Fibroblast of skin of back (primary cell): ENCODE results near the gene EDEM3.
A peak's percentile ranks its signal among the peaks of the same experiment; 100 is the strongest.

ENCODE experiments used
- DNase-seq: peaks from one replicate; pipeline ENCODE4 v3.0.0-alpha.2; 2013

Gene EDEM3

DNA sequence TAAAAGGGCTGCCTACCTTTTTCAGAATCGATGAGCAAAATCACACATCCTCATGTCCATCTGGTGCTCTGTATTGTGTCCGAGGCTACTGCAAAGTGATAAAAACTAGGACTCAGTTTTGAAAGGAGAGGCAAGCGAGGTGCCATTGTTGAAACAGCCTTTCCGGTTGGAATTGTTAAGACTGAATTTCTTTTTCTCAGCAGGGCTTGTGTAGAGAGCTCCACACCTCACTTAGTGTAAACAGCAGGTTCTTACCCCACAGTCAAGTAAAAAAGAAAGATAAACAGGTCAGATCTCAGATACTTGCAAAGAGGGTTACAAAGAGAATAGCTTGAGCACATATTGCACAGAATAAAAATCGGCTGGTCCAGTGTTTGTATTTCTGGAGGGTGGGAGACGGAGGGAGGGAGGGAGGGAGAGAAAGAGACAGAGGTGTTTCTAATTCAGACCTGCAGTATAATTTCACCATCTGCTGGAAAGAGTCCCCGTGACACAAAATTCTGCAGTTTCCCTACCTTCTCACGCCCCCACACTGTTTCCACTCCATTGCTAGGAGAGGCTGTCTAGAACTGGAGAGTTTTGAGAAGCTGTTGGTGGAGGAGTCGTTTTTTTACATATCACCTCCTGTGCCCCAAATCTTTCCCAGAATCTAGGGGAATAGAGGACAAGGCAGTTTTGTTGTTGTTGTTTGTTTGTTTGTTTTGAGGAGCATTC is 82.5 kb downstream of the EDEM3 start:
- no peak for DNase-seq

DNA sequence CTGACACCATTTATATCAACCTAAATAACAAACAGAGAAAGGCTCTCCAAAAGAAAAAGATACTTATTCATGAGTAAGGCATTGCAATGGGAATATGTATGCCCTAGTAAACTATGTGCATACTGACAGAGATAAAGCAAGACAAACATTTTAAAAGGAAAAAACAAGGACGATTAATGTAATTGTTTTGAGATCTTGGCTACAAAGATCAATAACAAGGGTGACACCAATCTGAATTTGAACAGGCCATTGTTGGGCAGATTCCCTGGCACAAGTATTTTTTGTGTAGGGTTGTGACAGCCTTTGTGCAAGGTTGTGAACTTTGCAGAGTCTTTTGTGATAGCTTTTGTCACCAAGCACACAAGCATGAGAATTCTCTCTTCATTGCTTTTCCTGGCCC is 85.3 kb downstream of the EDEM3 start:
- DNase-seq, result no peak

DNA sequence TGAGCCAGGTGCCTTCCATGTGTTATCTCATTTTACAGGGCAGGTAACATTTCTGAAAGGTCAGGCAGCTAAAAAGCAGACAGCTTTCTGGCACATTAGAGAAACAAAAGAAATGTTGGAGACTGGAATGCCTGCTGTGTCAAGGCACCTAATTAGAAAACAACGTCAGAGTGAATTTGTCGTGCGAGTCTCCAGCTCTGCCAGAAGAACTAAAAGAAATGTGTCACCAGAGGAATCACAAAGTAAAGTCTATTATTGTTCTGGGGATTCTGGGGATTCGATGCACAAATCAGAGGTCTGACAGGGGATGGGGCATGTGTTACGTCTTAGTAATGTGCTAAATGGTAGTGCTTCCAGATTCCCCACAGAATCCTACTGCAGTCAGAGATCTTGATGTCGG is 89.3 kb downstream of the EDEM3 start:
- DNase-seq, result no peak

DNA sequence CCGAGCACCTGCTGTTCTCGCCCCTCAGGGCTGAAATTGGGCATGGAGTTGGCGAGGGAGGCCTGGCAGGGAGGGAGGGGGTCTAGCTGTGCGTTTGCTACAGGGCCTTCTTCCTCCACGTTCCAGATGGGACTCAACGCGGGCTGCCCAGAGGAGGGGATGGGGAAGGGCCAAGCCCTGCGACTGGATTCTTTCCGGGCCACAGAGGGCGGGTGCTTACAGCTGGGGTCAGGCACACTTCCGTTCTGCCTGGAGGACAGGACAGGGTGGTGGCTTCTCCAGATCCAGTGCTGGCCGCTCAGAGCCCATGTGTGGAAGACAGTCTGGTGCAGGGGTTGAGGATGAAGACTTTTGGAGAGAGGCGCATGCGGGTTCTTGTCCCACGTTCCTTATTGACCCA is 90.0 kb downstream of the EDEM3 start:
- no peak for DNase-seq

GRCh38 chr1:184664042-184664660 is 90.5 kb downstream of the EDEM3 start:
- peak; percentile 59 for DNase-seq

DNA sequence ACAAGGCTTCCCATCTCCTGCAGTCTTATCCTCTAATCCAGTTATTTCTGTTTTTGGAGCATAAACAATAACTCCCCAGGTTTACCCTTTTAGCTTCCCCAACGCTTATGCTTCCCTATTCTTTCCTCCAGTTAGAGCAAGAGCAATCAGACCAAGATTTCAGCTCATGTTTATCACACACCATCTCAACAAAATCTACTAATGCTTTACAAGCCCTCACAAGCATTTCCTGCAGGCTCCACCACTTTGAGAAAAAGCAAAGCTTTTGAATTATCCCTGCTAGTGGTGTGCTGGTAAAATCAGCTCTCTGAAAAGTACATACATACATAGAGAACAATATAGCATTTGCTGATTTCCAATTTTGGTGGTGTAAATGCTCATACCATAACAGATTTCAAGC is 92.9 kb downstream of the EDEM3 start:
- no peak for DNase-seq

DNA sequence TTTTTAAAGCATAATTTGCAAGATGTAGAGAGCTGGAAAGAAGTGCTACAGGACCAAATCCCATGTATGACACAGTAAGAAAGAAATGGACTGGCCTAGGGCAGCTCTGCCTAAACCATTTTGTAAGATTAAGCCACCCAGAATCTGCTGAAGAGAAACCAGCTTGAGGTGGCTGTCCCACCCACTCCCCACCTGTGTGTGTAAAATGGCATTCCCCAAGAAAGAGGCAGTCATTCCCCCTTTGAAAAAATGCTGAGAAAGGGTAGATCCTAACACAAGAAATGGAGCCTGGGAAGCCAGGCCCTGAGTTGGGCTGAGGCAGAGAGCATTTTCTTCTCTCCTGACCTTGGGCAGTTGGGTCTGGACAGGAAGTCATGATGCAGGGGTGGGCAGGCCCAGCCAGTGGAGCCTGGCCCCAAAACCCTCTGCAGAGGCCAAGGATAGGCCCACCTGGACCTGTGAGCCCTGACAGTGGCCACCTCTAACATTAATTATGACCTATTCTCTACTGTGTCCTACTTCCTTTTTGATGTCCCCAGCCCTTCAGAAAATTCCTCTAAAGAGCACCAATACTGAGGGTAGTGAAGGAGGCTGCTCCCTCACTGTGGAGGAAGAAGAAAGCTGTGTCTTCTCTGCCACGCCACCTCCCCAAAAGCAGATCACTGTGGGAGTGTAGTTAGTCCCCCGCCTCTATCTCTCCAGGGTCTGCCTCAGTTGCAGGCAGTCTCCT is 94.0 kb downstream of the EDEM3 start:
- DNase-seq, result no peak

- DNase-seq, result no peak
Measured at GRCh38 chr1:184658055-184658454, 96.6 kb downstream of the EDEM3 start.

DNA sequence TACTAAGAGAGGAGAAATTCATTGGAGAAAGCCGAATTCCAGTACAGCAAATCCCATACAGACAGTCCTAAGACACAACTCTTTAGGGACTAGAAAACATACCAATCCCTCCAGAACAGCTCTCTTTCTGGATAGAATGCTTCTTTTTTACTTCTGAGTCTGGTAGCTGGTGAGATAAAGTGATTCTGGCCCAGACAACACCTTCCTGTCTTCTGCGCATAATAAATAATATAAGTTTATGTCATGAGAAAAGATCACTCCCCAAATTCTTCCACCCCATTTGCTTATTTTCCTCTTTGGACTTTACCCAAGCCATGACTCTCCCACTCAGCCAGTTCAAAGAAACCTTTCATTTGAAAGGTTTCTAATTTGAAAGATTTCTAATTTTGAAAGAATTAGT is 98.4 kb downstream of the EDEM3 start:
- DNase-seq, result no peak

GRCh38 chr1:184655185-184655584 is 99.5 kb downstream of the EDEM3 start:
- DNase-seq, result no peak

- no peak for DNase-seq
Measured at GRCh38 chr1:184650177-184650866, 104.3 kb downstream of the EDEM3 start.

DNA sequence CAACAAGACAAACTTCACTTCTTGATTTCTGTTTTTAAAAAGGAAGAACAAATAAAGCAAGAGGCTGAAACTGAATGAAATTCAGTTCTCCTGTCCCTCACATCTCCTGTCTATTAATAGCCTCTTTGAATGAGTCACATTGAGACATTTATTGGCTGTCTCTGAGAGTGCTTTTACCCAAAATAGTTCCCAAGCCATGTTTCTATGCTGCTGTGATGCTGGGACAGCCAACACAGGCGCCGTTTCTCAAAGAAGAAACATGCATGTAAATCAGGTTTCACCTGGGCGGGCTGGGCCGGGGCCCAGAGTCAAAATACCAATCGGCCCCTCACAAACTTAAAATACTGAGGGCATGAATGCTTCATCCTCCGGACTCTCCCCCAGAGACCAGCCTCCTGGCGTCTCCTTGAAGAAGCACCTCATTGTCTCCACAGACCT is 105.2 kb downstream of the EDEM3 start:
- peak; percentile 61 for DNase-seq

GRCh38 chr1:184648856-184649201 is 105.8 kb downstream of the EDEM3 start:
- DNase-seq, result no peak

DNA sequence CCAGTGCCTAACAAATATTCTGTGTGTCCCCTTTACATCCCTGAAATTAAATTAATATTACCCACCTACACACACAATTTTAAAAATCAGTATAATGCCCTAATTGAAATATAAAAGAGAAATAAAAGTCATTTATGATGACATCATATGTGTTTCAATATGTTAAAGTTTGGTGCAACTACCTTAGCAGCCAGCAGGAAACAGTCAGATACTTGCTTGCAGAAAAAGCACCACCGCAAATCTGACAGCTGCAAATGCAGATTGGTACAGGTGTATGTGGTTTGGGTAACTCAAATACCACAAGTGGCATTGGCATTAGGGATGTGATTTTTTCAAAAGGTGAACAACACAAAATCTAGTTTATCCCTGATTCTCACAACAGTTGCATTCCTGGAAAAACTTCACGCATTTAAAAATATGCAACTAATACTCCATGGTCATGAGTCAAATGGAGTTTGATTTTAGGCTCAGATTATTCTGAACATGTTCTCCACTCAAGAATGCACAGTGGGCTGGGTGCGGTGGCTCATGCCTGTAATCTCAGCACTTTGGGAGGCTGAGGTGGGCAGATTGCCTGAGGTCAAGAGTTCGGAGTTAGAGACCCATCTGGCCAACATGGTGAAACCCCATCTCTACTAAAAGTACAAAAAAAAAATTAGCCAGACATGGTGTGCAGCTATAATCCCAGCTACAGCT is 106.3 kb downstream of the EDEM3 start:
- DNase-seq, result no peak

DNA sequence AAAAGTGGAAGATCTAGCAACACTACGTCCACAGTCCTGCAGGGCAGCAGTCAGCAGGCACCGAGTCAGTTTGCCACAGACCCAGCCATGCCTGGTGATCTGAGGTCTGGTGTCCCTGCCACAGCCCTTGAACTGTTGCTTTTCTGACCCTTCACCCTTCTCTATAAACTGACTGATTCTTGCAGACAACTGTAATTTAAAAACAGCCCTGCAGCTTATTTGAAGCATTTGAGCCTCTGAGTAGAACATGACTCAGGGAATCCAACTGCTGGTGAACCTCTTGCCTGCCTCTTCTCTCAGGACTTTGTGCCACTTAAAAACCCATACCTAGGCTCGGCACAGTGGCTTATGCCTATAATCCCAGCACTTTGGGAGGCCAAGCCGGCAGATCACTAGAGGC is 107.2 kb downstream of the EDEM3 start:
- DNase-seq, result no peak

DNA sequence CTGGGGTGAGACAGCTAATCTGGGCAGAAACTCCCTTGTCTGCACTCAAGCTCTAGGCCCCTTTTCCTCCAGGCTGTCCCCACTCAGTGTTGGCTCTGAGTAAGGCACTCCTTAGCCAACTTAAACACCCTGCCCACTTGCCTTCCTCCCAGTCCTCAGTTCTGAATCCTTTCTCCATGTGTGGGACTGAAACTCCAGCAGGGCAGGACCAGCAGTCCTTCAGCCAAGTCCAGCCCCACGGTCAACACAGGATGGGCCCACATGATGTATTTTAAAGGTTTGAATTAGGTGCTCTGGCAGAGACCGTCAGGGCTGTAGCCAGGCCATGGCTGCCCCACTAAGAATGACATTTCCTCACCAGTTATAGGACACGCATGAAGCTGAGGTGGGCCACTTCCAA is 107.8 kb downstream of the EDEM3 start:
- no peak for DNase-seq

DNA sequence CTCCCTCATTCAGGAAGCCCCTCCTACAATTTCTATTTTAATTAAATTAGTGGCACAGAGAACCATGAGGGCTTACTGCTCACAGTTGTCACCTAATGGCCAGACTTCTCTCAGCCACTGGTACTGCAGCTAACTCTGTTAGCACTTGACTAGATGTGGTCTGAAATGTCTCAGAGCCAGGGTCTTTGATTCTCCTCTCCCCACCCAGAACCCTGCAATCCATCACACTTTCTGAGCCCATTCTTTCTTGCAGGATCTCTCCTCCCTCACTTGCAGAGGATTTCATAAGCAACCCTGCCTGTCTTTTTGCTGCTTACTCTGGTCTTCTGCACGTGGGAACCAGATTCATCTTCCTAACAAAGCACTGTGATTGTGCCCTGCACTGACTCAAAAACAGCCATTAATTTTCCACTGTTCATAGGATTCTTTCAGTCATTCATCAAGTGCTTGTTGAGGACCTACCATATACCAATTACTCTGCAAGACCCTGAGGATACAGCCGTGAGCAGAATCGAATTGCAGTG is 108.4 kb downstream of the EDEM3 start:
- no peak for DNase-seq

DNA sequence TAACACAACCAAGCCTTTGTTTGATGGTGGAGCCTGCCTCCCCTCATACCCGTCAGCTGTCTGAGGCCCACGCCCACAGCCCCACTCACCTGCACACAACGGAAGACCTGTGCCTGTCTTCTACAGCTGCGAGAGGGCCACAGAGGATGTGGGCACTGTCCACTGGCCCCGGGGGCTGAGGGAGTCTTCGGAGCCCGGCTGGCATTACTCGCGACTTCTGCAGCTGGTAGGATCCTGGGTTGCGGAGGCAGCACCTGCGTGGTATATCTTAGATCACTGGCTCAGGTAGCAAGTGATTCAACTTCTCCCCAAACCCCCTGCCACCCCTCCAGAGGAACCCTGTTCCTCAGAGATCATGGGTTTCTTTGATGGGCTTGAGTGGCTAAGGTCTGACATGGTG is 109.9 kb downstream of the EDEM3 start:
- no peak for DNase-seq

GRCh38 chr1:184643661-184644060 is 111.0 kb downstream of the EDEM3 start:
- no peak for DNase-seq

- no peak for DNase-seq
Measured at GRCh38 chr1:184641894-184642293, 112.8 kb downstream of the EDEM3 start.

DNA sequence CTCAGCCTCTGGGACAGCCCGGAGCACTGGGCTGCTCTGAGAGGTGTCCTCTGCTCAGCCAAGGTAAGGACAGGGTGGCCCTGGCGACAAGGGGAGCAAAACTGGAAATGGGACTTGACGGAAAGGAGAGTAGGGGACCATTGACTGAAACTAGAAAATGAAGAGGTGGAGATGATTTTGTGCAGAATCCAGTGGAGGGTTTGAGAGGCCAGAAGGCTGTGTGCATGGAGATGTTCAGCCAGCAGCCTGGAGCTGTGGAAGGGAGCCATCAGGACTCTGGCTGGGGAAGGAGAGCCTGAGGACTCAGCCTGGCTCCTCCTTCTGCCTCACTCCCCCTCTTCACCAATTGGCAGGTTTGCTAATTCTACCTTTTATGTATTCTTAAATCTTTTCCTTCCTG is 114.2 kb downstream of the EDEM3 start:
- no peak for DNase-seq
